HG02678 (cell line): Measurements from ENCODE around the gene RBFOX1.

Experiments
- ATAC-seq: cut with Tn5 transposase; IDR thresholded peaks from one replicate; pipeline ENCODE4 v1.9.1; 2021; ENCODE audit warnings: mild to moderate bottlenecking, moderate library complexity; ENCODE audit not compliant: unreplicated experiment

Gene RBFOX1

GRCh38 chr16:7511549-7512260, 179.1 kb downstream of the RBFOX1 start:
- no peak for ATAC-seq

DNA sequence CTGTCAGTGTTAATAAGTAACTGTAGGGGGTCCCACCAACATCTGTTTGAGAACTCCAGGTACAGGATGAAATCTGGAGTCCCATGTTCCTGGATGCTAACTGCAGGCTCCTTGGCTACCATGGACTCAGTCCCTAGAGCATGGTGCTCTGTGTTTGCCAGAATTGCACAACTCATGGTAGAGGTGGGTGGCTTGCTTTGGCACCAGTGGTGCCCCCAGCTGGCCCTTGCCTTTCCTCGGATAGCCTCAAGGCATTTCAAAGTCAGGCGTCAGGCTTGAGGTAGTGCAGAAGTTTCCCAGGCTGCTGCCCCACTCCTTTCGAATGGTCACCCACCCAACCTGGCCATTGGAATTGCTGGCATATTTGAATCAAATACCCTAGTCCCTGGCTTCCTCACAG, 179.9 kb downstream of the RBFOX1 start:
- ATAC-seq, result no peak

DNA sequence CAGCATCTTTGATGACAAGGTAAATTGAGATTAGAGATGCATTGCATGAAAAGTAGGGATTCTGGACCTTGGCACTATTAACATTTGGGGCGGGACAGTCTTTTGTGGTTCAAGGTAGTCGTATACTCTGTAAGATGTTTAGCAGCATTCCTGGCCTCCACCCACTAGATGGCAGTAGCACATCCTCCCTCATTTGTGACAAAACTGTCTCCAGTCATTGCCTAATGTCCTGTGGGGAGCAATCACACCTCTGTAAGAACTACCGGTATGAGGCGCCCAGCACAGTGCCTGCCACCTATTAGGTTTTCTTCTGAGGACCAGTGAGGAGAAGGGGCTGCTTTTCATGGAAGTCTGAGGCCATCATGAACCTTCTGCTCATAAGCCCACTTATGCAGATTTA, 180.8 kb downstream of the RBFOX1 start:
- ATAC-seq, result no peak

DNA sequence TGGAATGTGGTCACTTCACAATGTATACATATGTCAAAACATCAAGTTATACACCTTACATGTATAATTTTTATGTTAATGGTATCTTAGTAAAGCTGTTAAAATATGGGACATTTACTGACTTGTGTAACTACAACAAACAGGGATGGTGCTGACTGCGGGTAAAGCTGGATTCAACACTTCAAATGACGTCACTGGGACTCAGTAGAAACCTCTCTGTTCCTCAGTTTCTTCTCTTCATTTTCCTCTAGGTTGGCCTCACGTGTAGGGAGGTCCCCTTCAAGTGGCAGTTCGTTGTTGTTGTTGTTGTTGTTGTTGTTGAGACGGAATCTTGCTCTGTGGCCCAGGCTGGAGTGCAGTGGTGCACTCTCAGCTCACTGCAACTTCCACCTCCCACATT, 182.9 kb downstream of the RBFOX1 start:
- ATAC-seq, result no peak

DNA sequence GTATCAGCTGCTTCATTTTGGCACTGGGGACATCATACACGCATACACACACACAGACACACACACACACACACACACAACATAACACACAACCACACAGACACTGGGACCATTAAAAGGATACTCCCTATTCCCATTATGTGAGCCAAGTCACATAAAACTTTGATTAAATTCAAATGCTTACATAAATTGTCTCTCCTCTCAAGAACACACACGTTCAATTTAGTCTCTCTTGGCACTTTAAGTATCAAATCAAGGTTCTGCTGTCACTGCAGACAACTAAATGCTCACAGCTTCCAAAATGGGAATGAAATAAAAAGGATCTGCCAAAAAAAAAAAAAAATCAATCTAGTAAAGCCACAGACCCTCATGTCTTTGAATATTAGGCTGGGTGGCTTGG, 184.9 kb downstream of the RBFOX1 start:
- no peak for ATAC-seq

DNA sequence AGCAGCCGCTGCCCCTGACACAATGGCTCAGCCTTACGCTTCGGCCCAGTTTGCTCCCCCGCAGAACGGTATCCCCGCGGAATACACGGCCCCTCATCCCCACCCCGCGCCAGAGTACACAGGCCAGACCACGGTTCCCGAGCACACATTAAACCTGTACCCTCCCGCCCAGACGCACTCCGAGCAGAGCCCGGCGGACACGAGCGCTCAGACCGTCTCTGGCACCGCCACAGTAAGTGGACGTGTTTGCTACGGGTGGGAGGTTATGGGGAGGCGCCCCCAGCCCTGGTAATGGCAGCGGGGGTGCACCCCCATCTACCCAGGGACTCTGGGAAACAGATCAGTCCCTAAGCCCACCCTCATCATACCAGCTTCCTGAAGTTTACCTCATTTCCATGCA, 185.5 kb downstream of the RBFOX1 start:
- no peak for ATAC-seq

GRCh38 chr16:7521834-7522233, 189.2 kb downstream of the RBFOX1 start:
- ATAC-seq, result no peak

DNA sequence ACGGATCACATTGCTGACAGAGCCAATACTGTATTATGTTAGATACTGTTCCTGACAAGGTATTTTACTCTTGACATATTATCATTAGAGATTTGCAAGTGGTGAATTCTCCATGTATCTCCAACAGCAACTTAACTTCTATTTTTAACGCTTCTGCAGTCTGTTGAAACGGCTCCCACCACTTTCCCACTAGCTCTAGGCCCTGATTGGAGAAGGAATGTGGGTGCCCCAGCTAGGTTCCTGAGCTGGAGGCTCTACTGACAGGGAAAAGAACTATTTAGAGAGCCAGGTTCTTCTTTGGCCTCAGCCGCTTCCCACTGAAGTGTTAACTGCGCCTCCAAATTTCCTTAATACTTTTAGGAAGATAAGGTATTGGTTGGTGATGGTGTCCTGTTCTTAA, 191.8 kb downstream of the RBFOX1 start:
- ATAC-seq, result no peak

GRCh38 chr16:7526736-7527135, 194.1 kb downstream of the RBFOX1 start:
- no peak for ATAC-seq

GRCh38 chr16:7532534-7532933, 199.9 kb downstream of the RBFOX1 start:
- ATAC-seq, result no peak

GRCh38 chr16:7534749-7535148, 202.1 kb downstream of the RBFOX1 start:
- ATAC-seq, result no peak

DNA sequence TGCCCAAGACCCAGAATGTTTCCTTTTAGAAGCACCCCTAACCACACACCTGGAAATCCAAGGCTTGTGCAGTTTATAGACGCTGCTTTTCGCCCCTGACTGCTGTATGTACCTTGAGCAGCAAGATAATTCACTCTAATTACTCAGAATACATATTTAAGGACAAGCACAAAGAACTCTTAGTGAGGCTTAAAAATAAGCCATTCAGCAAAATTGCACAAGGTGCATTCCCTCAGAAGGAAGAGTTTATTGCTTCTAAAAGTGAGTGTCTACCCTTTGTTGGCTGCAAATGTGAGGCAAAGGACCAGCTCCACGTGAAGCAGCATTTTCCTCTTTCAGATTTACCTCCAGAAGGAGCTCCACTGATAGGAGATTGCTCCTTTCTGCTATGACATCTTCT, 208.4 kb downstream of the RBFOX1 start:
- ATAC-seq, result no peak

DNA sequence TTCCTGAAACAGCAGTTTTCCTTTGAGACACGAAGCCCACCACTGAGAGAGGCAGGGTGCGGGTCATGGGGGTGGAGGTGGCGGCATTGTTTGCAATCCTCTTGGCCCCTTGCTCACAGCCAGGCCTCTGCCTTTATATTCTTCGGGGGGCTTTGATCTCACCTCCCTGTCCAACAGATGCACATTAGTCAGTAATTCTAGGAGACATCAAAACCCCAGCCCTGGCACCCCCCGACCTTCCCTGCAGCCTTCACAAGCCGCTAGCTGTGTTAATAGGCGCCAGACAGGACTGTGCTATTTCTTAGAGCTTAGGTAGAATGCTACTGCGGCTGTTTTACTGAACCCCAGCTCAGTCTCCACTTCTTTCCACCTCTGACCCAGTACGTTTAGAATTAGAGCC, 212.6 kb downstream of the RBFOX1 start:
- ATAC-seq, result no peak

- ATAC-seq, result no peak
These were observed 214.3 kb downstream of the RBFOX1 start for GRCh38 chr16:7546948-7547347.

DNA sequence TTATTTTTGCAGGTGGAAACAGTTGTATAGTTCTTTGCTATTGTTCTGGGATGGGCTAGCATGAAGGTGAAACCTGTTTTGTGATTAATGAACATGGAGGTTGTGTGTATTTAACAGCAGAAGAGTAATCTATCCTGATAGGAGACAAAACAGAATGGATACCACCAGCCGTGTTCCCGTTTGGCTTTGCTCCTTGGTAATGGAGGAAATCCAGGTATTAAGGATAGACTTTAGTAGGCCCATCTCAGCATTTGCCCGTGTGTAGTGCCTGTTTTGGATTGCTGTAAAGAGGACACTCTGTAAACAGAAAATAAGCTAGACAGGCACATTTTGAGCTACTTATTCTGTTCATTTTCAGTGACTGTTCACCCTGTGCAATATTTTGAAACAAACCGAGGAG, 215.1 kb downstream of the RBFOX1 start:
- no peak for ATAC-seq

GRCh38 chr16:7548796-7549318, 216.2 kb downstream of the RBFOX1 start:
- ATAC-seq, result no peak

- no peak for ATAC-seq
These were observed 217.5 kb downstream of the RBFOX1 start for GRCh38 chr16:7550096-7550495.

DNA sequence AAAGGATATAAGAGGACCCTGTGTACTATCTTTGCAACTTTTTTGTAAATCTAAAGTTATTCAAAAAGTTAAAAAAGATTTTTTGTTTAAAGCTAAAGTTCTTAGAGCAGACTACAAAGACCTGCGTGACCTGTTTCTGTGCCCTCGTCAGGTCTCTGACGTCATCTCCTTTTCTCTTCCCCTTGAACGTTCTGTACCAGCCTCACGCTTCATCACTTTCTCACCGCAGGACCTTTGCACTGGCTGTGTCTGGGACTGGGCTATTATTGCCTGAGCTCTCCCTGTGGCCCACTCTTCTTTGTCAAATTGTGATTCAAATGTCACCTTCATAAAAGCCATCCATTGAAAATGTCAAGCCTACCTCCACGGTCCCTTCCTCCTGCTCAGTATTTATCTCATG, 222.8 kb downstream of the RBFOX1 start:
- ATAC-seq, result no peak

- no peak for ATAC-seq
These were observed 229.3 kb downstream of the RBFOX1 start for GRCh38 chr16:7561908-7562405.

- ATAC-seq, result no peak
These were observed 233.7 kb downstream of the RBFOX1 start for GRCh38 chr16:7566360-7566759.

- ATAC-seq, result no peak
These were observed 238.7 kb downstream of the RBFOX1 start for GRCh38 chr16:7571366-7571765.

- ATAC-seq, result no peak
These were observed 244.9 kb downstream of the RBFOX1 start for GRCh38 chr16:7577588-7577987.

GRCh38 chr16:7579454-7579853, 246.8 kb downstream of the RBFOX1 start:
- ATAC-seq, result no peak
